GM19351 (cell line): Measurements from ENCODE around the gene P4HTM.
A peak's percentile ranks its signal among the peaks of the same experiment; 100 is the strongest.

ENCODE experiments used
- ATAC-seq: cut with Tn5 transposase; IDR thresholded peaks from one replicate; pipeline ENCODE4 v1.9.1; 2021; ENCODE audit warnings: mild to moderate bottlenecking, moderate library complexity; ENCODE audit not compliant: unreplicated experiment

The P4HTM gene

GRCh38 chr3:48983096-48983495 is 6.9 kb upstream of the P4HTM start:
- no peak for ATAC-seq

- no peak for ATAC-seq
Measured at GRCh38 chr3:48984663-48985062, 5.4 kb upstream of the P4HTM start.

- ATAC-seq, result no peak
Measured at GRCh38 chr3:48985831-48986376, 4.1 kb upstream of the P4HTM start.

DNA sequence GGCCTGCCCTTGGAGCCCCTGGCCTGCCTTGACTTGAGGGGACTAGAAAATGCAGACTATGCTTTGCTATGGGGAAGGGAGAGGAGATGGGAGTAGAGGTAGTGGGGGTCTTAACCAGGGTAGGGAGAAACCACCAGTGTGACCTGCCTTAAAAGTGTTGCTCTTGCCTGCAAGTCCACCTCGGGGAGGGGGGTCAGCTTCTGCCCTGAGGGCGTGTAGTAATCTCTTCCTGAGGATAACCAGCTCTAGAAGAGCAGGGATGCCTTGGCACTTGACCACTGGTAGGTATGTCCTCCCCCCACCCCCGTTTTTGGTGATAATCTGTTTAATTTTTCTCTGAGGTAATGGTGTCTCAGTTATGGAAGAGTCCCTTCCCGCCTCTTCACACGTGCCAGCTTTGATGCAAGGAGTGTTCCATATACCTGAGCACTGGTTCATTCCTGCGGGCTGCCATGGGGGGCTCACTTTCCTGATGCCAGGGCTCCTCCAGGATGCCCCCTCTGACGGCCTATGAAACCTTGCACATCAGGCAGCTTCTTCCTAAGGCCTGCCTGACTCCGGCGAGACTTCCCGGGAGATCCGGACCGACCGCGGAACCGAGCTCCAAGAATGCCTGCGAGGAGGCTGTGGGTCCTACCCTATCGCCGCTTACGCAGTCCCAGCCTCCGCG is 780 bp upstream of the P4HTM start:
- no peak for ATAC-seq

GRCh38 chr3:48990636-48991469 is 812 bp downstream of the P4HTM start:
- peak; percentile 18 for ATAC-seq

GRCh38 chr3:48991851-48992545 is 2.0 kb downstream of the P4HTM start:
- no peak for ATAC-seq

DNA sequence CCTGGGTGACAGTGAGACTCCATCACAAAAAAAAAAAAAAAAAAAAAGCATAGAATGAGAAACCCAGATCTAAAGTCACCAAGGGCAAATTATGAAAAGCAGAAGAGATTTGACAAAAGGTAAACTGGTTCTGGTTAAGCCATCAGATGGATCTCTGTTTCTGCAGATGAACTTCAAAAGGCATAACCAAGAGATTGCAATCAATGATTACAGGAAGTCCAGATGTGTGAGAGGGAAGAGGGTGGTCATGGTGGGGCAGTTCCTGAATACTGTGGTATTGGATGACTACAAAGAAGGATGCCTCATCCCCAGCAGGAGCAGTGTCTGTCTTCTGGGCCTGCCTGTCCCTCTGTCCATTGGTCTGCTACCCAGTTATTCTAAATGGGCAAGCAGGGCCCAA is 3.8 kb downstream of the P4HTM start:
- ATAC-seq, result no peak

DNA sequence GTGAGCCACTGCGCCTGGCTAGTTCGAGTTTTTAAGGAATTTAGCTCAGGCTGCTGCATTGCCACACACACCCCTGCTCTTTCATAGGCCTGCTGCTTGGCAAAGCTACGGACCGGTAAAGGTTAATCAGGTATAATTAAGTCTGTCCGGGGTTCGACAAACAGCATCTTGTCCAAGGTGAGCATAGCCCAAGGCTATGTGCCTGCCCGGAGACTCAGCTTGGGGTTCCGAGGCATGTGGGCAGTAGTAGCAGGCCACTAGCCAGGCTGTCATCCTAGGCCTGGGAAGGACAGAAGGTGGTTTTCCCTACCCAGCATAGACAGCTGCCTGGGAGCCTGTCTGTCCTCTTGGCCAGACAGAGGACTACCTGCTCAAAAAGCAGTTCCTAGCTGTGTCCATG is 6.6 kb downstream of the P4HTM start:
- ATAC-seq, result no peak

GRCh38 chr3:48997102-48997635 is 7.1 kb downstream of the P4HTM start:
- ATAC-seq, result no peak

DNA sequence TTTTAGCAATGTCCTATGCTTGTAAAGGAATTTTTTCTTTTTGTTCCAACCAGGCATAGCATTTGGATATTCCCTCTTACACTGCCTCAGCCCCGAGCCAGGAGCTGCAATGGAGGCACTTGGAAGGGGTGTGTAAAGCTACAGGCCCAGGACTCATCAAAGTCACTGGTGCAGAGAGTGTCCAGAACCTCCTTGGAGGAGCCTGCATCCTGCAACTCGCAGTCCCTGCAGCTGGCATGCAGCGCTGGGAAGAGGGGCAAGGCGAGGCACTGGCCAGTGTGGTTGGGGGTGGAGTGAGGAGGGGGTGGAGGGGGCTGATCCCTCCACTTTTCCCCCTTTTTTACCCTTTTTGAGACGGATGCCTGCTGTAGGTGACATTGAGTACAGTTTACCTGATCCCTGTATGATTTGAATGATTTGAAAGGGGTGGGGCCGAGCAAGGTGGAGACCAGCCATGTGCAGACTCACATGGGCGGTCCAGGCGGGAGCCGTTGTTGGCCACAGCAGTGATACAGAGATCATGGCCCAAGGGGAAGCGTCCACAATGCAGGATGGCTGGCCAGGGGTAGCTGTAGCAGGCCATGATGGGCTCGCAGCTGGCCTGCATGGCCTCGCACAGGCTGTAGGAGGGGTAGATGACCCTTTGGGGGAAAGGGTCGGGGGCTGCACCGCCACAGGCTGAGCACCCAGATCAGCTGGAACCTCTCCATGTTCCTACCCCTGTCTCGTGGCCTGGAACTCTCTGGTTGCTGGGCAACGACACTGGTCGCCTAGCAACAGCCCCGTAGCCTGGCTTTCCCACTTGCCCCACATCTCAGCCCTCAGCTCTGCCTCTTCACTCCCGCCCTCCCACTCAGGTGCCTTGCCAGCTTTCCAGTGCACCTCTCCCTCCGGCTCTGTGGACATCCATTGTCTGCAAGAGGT is 7.9 kb downstream of the P4HTM start:
- no peak for ATAC-seq

GRCh38 chr3:48999085-48999858 is 9.2 kb downstream of the P4HTM start:
- no peak for ATAC-seq

- no peak for ATAC-seq
Measured at GRCh38 chr3:49001155-49001554, 11.1 kb downstream of the P4HTM start.

GRCh38 chr3:49004352-49005302 is 14.6 kb downstream of the P4HTM start:
- ATAC-seq, result no peak

DNA sequence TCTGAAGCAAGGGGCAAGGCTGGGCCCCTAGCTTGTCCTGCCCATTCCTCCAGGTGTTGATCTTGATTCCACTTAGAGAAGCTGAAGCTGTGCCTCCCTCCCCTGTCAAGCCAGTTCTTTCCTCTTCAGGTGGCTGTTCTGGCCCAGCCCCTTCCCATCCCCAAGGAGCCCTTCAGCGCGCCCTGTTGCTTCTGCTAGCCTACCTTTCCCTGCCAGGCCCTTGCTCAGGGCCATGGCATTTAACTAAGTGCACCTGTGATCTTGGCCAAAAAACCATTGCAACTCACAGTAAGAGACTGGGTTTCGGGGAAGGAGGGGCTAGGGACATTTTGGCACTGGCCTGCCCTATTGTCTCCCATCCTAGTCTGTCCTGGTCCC is 15.3 kb downstream of the P4HTM start:
- ATAC-seq, result no peak

GRCh38 chr3:49005998-49006397 is 16.0 kb downstream of the P4HTM start:
- no peak for ATAC-seq

DNA sequence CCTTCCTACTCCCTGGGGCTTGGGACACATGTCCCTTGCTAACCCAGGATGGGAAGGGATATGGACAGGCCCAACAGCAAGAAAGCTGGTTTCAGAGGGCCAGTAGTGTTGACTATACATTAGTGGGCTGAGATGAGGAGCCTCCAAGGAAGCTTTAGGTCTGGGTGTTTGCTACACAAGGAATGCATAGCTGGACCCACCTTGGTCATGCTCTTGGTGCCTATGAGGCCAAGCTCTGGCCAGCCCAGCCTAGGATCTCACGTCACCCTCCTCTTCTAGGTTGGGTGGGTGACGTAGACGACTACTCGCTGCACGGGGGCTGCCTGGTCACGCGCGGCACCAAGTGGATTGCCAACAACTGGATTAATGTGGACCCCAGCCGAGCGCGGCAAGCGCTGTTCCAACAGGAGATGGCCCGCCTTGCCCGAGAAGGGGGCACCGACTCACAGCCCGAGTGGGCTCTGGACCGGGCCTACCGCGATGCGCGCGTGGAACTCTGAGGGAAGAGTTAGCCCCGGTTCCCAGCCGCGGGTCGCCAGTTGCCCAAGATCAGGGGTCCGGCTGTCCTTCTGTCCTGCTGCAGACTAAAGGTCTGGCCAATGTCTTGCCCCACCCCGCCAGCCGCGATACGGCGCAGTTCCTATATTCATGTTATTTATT is 16.5 kb downstream of the P4HTM start:
- no peak for ATAC-seq

- peak; percentile 84 for ATAC-seq
Measured at GRCh38 chr3:49007068-49007770, 17.2 kb downstream of the P4HTM start, which contains the start of gene WDR6. Gene WDR6 (plus strand): TSS chr3:49007391. CDS start chr3:49007432, 41 bp downstream.
